Measurements from ENCODE around the gene TM7SF3. TPM values are rescaled to one million over a fixed set of nuclear protein-coding genes. Genes with fewer than 3 reads are reported as not detected.
"Not testable (repeated sequence)": the region's sequence is repeated elsewhere in the genome, so short reads cannot be mapped to it uniquely, and the experiment has no call there.

The TM7SF3 gene
- total and polyA plus RNA-seq, 2 donors (not counting 1 experiment from before 2014, with no cell fraction given): 85.3 to 156 TPM

- Histone ChIP-seq H4K20me1 (ENCODE audit: control insufficient read depth, extremely low read depth, insufficient read depth, low read length) (no peaks in the 10 kb centered on the region), H3K27ac (ENCODE audit: insufficient read depth, low read length) (no peak overlapping the region), H3K36me3 (ENCODE audit: control insufficient read depth, insufficient read depth, low read length) (no peaks in the 10 kb centered on the region), H3K27me3 (ENCODE audit: control insufficient read depth, insufficient read depth, low read length) (no peaks in the 10 kb centered on the region), H3K9ac (ENCODE audit: insufficient read depth, low read length) (no peak overlapping the region), H3K4me3 (replicated peaks in 1 of 4; ENCODE audit: control extremely low read depth in 1 of 4, insufficient read depth in 1 of 4, low read depth in 3 of 4, low read length in 4 of 4) (no peak overlapping the region), H2AFZ (ENCODE audit: low read length) (no peak overlapping the region), H3K79me2 (ENCODE audit: control insufficient read depth, insufficient read depth, low read length) (peaks cover 3% of the 10 kb centered on the region), H3K4me2 (ENCODE audit: extremely low read depth, insufficient read depth, low read length) (no peak overlapping the region), H3K9me3 (ENCODE audit: control insufficient read depth, insufficient read depth, low read depth, low read length) (no peaks in the 10 kb centered on the region), H3K4me1 (ENCODE audit: control insufficient read depth, extremely low read depth, insufficient read depth, low read length) (no peaks in the 10 kb centered on the region)
- TF ChIP-seq, protein P1, sequence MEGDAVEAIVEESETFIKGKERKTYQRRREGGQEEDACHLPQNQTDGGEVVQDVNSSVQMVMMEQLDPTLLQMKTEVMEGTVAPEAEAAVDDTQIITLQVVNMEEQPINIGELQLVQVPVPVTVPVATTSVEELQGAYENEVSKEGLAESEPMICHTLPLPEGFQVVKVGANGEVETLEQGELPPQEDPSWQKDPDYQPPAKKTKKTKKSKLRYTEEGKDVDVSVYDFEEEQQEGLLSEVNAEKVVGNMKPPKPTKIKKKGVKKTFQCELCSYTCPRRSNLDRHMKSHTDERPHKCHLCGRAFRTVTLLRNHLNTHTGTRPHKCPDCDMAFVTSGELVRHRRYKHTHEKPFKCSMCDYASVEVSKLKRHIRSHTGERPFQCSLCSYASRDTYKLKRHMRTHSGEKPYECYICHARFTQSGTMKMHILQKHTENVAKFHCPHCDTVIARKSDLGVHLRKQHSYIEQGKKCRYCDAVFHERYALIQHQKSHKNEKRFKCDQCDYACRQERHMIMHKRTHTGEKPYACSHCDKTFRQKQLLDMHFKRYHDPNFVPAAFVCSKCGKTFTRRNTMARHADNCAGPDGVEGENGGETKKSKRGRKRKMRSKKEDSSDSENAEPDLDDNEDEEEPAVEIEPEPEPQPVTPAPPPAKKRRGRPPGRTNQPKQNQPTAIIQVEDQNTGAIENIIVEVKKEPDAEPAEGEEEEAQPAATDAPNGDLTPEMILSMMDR (conservative IDR thresholded peaks at IDR 0.05 in 1 of 2, IDR thresholded peaks at IDR 0.05 in 1 of 2; ENCODE audit: low read depth in 1 of 2, low read length in 2 of 2): no peak
- TF ChIP-seq EZH2 (IDR thresholded peaks at IDR 0.05; ENCODE audit: low read length, missing control alignments): no peak
- no peak for DNase-seq (ENCODE audit: low read depth in 2 of 2)
Measured at GRCh38 chr12:27018037-27018436, 3.9 kb upstream of the TM7SF3 start.

GRCh38 chr12:27017163-27017823, 3.1 kb upstream of the TM7SF3 start:
- H3K27me3 ChIP-seq (ENCODE audit: control insufficient read depth, insufficient read depth, low read length); H3K9me3 ChIP-seq (ENCODE audit: control insufficient read depth, insufficient read depth, low read depth, low read length); H3K4me3 ChIP-seq (replicated peaks in 1 of 4; ENCODE audit: control extremely low read depth in 1 of 4, insufficient read depth in 1 of 4, low read depth in 3 of 4, low read length in 4 of 4); H4K20me1 ChIP-seq (ENCODE audit: control insufficient read depth, extremely low read depth, insufficient read depth, low read length); H3K4me2 ChIP-seq (ENCODE audit: extremely low read depth, insufficient read depth, low read length); H3K27ac ChIP-seq (ENCODE audit: insufficient read depth, low read length); H3K79me2 ChIP-seq (ENCODE audit: control insufficient read depth, insufficient read depth, low read length); H3K36me3 ChIP-seq (ENCODE audit: control insufficient read depth, insufficient read depth, low read length); H3K9ac ChIP-seq (ENCODE audit: insufficient read depth, low read length); H2AFZ ChIP-seq (ENCODE audit: low read length); H3K4me1 ChIP-seq (ENCODE audit: control insufficient read depth, extremely low read depth, insufficient read depth, low read length); DNase-seq (ENCODE audit: low read depth in 2 of 2): not testable (repeated sequence)

DNA sequence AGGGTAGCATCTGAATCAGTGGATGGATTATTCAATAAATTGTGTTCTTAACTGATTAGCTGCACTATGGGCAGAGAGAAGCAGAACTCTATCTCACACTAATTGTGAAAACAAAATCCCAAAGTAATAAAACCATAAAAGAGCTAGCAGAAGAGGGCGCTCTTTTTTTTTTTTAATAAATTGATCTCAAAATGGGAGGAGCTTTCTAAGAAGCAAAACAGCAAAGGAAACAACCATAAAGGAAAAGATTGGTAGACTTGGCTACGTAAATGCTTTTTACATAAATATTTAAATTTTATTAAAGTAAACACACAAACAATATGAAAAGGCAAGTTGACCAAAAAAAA, 1.5 kb upstream of the TM7SF3 start:
- Histone ChIP-seq H3K79me2 (ENCODE audit: control insufficient read depth, insufficient read depth, low read length) (peaks cover 2% of the 10 kb centered on the region), H3K4me3 (replicated peaks in 1 of 4; ENCODE audit: control extremely low read depth in 1 of 4, insufficient read depth in 1 of 4, low read depth in 3 of 4, low read length in 4 of 4) (peak overlapping the region in 1 of 4 experiments; percentile 27), H4K20me1 (ENCODE audit: control insufficient read depth, extremely low read depth, insufficient read depth, low read length) (no peaks in the 10 kb centered on the region), H3K4me1 (ENCODE audit: control insufficient read depth, extremely low read depth, insufficient read depth, low read length) (no peaks in the 10 kb centered on the region), H3K9me3 (ENCODE audit: control insufficient read depth, insufficient read depth, low read depth, low read length) (no peaks in the 10 kb centered on the region), H3K27me3 (ENCODE audit: control insufficient read depth, insufficient read depth, low read length) (no peaks in the 10 kb centered on the region), H2AFZ (ENCODE audit: low read length) (no peak overlapping the region), H3K27ac (ENCODE audit: insufficient read depth, low read length) (no peak overlapping the region), H3K4me2 (ENCODE audit: extremely low read depth, insufficient read depth, low read length) (no peak overlapping the region), H3K36me3 (ENCODE audit: control insufficient read depth, insufficient read depth, low read length) (no peaks in the 10 kb centered on the region), H3K9ac (ENCODE audit: insufficient read depth, low read length) (no peak overlapping the region)
- DNase-seq (ENCODE audit: low read depth in 2 of 2): peak; percentile 34 to 73
- TF ChIP-seq, protein P1 (conservative IDR thresholded peaks at IDR 0.05 in 1 of 2, IDR thresholded peaks at IDR 0.05 in 1 of 2; ENCODE audit: low read depth in 1 of 2, low read length in 2 of 2): peak in 1 of 2 donors; percentile 31
- TF ChIP-seq EZH2 (IDR thresholded peaks at IDR 0.05; ENCODE audit: low read length, missing control alignments): no peak

Measured in fibroblast of lung (primary cell).